SU-DHL-6 (cell line): ENCODE results near the gene INMT.

Experiments
- H2AFZ ChIP-seq: fragments of 200-600 bp; sonication (generic); 2 replicates; pipeline ENCODE4 v1.6.1; 2014; ENCODE audit warnings: low read depth, mild to moderate bottlenecking, moderate library complexity, mixed read lengths, antibody characterized with exemption, low read length; ENCODE audit not compliant: severe bottlenecking
- H3F3A ChIP-seq: fragments of 200-600 bp; shearing (Covaris generic); 2 replicates; pipeline ENCODE4 v1.6.0; 2016; ENCODE audit warnings: antibody characterized with exemption, mild to moderate bottlenecking; ENCODE audit not compliant: insufficient read depth
- H3K27ac ChIP-seq: fragments of 200-600 bp; sonication (generic); 2 replicates; pipeline ENCODE4 v1.5.1; 2016; ENCODE audit warnings: low read depth, mild to moderate bottlenecking, low read length, moderate library complexity, mixed read lengths
- H3K27me3 ChIP-seq: fragments of 200-600 bp; sonication (generic), shearing (Covaris generic); 2 replicates; pipeline ENCODE4 v1.6.0; 2014; ENCODE audit warnings: mild to moderate bottlenecking, low read length
- H3K36me3 ChIP-seq: fragments of 200-600 bp; sonication (generic); 2 replicates; pipeline ENCODE4 v1.6.1; 2014; ENCODE audit warnings: mild to moderate bottlenecking, low read length, mixed read lengths
- H3K4me2 ChIP-seq: fragments of 300-600, 200-600 bp; shearing (Covaris generic), sonication (generic); 2 replicates; pipeline ENCODE4 v1.6.0; 2014; ENCODE audit warnings: low read length, low read depth, mild to moderate bottlenecking; ENCODE audit not compliant: poor library complexity, severe bottlenecking
- H3K4me3 ChIP-seq: fragments of 200-600 bp; sonication (generic); 2 replicates; pipeline ENCODE4 v1.5.1; 2014; ENCODE audit warnings: antibody characterized with exemption, low read length, mild to moderate bottlenecking, mixed read lengths; ENCODE audit not compliant: insufficient read depth, poor library complexity, severe bottlenecking
- H3K79me2 ChIP-seq: fragments of 200-600 bp; sonication (generic); 2 replicates; pipeline ENCODE4 v1.6.1; 2014; ENCODE audit warnings: mild to moderate bottlenecking, low read length, moderate library complexity; ENCODE audit not compliant: insufficient read depth
- H3K9ac ChIP-seq: fragments of 200-600 bp; sonication (generic); 2 replicates; pipeline ENCODE4 v1.7.0; 2014; ENCODE audit warnings: mild to moderate bottlenecking, low read length
- H3K9me2 ChIP-seq: fragments of 200-600 bp; sonication (generic); replicated peaks from 2 replicates; pipeline ENCODE4 v1.6.1; 2014; ENCODE audit warnings: low read length; ENCODE audit not compliant: insufficient read depth
- H3K9me3 ChIP-seq: fragments of 200-600 bp; sonication (generic); 2 replicates; pipeline ENCODE4 v1.6.1; 2014; ENCODE audit warnings: low read length, mixed read lengths; ENCODE audit not compliant: insufficient read depth
- H4K20me1 ChIP-seq: fragments of 200-600 bp; sonication (generic); 2 replicates; pipeline ENCODE4 v1.6.1; 2014; ENCODE audit warnings: low read depth, mild to moderate bottlenecking, antibody characterized with exemption, low read length, moderate library complexity, mixed read lengths
- CTCF ChIP-seq: fragments of 200-600 bp; sonication (generic); IDR thresholded peaks from one replicate; pipeline ENCODE4 v1.5.1; 2017; ENCODE audit warnings: antibody characterized with exemption, mild to moderate bottlenecking, low read length, moderate library complexity; ENCODE audit not compliant: insufficient read depth, poor library complexity, severe bottlenecking
- EZH2phosphoT487 ChIP-seq: fragments of 200-600 bp; sonication (generic), shearing (Covaris generic); conservative IDR thresholded peaks from 2 replicates; pipeline ENCODE4 v1.6.1; 2018; ENCODE audit warnings: mild to moderate bottlenecking, antibody characterized with exemption, low read length, moderate library complexity, mixed read lengths

INMT gene

GRCh38 chr7:30738026-30738915 is 13.7 kb upstream of the INMT start:
- Histone ChIP-seq H3K9ac (no peak overlapping the region), H3K27ac (no peak overlapping the region), H3K27me3 (no peaks in the 10 kb centered on the region), H3K4me2 (no peak overlapping the region), H4K20me1 (no peaks in the 10 kb centered on the region), H3K4me3 (no peak overlapping the region), H3K9me3 (no peaks in the 10 kb centered on the region), H3K79me2 (no peaks in the 10 kb centered on the region), H3K36me3 (no peaks in the 10 kb centered on the region), H3F3A (no peaks in the 10 kb centered on the region), H3K9me2 (no peaks in the 10 kb centered on the region), H2AFZ (no peak overlapping the region)
- TF ChIP-seq CTCF: no peak

GRCh38 chr7:30739691-30740090 is 12.2 kb upstream of the INMT start:
- TF ChIP-seq CTCF (no peak), EZH2phosphoT487 (no peak)
- no peak overlapping the region for H3K4me2 ChIP-seq
- no peaks in the 10 kb centered on the region for H3K36me3 ChIP-seq
- no peaks in the 10 kb centered on the region for H3K79me2 ChIP-seq
- H3K27me3 ChIP-seq: no peaks in the 10 kb centered on the region
- H3K9me3 ChIP-seq: no peaks in the 10 kb centered on the region
- no peaks in the 10 kb centered on the region for H3K9me2 ChIP-seq
- no peak overlapping the region for H3K4me3 ChIP-seq
- H3F3A ChIP-seq: no peaks in the 10 kb centered on the region
- H2AFZ ChIP-seq: no peak overlapping the region
- H3K9ac ChIP-seq: no peak overlapping the region
- no peaks in the 10 kb centered on the region for H4K20me1 ChIP-seq
- H3K27ac ChIP-seq: no peak overlapping the region

- Histone ChIP-seq H3K4me3 (no peak overlapping the region), H4K20me1 (no peaks in the 10 kb centered on the region), H3K27ac (no peak overlapping the region), H3K9me2 (no peaks in the 10 kb centered on the region), H3F3A (no peaks in the 10 kb centered on the region), H3K27me3 (no peaks in the 10 kb centered on the region), H3K4me2 (no peak overlapping the region), H3K79me2 (no peaks in the 10 kb centered on the region), H2AFZ (no peak overlapping the region), H3K36me3 (no peaks in the 10 kb centered on the region), H3K9ac (no peak overlapping the region), H3K9me3 (no peaks in the 10 kb centered on the region)
- TF ChIP-seq CTCF (peak; percentile 99), EZH2phosphoT487 (no peak)
Measured at GRCh38 chr7:30740417-30741181, 11.3 kb upstream of the INMT start.
